ENCODE results near the gene MRPL58.
A peak's percentile ranks its signal among the peaks of the same experiment; 100 is the strongest.

MRPL58 gene

DNA sequence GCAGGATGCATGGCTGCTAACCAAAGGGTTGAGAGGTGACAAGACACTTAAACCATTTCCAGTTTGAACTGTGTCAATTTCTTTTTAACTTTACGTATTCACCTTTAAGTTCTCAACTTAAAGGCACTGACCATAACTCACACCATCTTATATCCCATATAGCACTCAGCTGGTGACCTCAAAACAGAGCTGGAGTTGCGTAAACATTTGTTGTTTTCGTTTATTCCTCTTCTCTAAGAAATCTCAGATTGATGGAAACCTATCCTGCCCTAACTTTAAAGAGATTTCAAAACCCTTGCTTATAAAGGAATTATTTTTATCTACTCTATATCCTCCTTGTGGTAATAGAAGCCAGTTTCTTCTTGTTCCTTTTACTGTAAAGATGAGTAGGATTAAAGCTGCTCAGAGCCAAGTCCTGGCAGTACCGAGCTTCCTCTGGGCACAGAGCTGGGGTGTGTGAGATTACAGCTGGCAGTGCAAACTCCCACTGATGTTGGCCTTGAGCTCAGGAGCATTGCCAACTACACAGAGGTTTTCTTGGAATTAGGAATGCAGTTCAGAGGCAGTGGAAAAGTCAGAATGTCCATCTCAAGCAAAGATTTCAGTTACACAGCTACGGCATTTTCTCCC is 35.9 kb downstream of the MRPL58 start:
- no peak for DNase-seq

DNA sequence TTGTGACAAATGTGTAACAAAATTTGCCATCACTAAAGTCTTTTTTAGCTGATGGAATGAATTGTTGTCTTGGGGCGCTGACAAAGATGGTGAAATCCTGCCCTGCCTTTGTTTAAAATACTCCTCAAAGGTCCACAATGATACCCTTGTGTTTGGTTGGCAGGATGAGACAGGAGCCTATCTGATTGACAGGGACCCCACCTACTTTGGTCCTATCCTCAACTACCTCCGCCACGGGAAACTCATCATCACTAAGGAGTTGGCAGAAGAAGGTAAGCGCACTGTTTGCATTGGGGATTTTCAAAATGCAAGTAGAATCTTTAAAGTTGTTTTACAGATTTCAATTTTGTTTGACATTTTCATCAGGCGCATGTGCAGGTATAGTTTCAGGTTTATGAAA is 36.6 kb downstream of the MRPL58 start:
- DNase-seq, result no peak

DNA sequence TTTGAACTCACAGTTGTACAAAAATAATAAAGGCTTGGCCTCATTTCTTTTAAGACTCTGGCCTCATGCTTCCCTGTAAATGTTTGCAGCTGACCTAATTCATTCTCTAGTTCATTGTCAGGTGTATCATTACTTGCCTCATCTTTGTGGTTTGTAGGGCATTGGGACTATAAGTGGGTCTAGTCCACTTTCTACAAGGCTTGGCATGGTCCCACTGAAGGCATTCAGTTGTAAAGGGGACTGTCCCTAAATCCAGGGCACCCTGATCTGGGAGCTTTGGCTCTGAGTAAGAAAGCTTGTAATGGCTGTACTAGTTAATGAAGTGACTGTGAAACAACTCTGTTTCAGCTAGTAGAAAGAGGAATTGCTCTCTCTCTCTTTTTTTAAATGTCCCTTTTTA is 37.2 kb downstream of the MRPL58 start:
- no peak for DNase-seq

DNA sequence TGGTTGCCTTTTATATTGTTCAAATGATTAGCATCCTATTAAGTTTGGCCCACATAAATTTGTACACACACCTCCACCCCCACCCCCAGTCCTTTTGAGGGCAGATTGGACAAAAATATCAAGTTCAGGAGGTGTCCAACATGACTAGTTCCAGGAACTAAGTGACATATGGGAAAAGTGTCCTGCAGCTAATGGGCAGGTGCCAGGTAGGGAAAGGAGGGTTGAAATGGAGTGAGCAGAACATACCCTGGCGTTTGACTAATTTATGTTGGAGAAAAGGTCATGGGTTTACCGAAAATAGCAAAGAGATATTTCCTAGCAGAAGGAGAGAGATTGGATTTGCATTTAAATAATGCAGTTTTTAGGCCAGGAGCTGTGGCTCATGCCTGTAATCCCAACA is 39.5 kb downstream of the MRPL58 start:
- no peak for DNase-seq

DNA sequence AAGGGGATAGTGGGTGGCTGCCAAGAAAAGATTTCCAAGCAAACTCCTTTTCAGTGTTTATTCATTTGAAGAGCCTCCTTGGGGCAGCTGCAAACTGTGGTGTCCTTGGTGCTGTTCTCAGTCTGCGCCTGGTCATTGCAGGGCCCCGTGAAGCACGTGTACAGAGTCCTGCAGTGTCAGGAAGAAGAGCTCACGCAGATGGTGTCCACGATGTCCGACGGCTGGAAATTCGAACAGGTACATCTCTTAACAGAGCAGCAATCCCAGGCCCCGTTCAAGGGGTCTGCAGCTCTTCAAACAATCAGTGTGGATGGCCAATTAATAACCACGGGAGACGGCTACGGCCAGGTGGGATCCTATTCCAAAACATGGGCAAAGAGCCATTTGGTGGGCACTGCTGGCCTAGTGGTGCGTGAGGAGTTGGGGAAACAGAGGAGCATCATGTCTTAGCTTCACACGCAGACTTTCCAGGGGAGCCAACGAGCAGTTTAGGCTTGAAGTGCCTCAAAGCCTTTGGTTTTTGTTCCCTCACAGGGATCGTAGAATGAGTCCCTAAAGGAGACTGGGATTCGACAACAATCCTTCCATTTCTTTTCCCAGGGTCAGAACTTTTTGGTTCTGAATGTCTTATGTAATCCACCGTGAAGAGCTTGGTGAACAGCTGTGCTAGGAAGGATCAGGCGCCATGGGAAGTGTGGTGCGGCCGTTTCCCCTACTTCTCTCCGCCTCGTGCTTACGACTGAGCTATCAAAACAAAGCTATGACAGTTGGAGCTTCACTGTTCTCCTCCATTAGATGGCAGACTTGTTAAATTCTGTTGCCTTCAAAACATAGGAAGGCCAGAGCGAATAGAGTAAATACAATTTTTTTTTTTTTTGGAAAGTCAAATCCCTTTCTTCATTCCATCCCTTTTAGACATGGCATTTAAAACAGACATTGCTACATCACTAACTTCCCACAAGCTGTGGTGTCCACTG is 47.2 kb downstream of the MRPL58 start:
- DNase-seq, result peak; percentile 16

DNA sequence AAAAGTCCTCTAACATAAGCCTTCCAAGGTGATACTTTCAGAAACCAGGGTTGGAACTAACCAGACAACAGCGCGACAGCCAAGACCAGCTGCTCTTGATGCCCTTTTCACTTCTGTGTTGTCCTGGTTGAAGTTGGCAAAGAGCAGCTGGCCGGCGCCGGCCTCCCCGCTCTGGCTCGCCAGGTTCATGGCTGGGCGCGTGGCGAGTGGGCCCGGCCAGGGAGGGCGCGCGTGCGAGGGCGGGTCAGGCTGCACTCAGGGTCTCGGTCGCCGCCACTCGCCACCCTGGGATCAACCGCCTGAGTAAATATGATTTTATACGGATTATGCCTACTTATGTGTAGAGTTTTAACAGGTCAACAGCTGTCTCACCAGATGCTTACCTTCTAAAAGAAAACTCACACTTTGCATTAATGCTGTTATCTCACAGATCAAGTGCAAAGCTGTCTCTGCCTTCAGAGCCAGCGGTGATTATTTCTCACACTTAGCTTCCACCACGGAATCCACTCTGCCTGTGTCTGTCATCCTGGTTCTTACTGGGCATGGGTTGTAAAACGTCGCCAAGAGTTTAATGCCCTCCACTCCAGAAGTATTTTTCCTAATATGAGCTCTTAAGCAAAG is 48.1 kb downstream of the MRPL58 start:
- DNase-seq, result no peak

DNA sequence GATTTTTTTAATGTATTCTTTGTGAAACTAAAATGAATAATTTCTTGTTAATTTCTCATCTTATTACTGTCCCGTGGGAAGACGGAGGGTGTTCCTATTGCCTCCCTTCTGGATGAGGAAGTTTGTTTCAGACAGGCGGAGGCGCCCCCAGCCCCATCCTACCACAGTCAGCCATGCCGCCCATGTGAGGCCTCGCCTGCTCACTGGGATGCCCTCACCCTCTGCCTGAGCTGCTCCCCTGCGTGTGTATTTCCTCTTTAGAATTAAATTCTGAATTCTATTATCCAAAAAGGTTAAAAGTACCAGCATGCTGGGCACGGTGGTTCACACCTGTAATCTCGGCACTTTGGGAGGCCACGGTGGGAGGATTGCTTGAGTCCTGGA is 48.6 kb downstream of the MRPL58 start:
- no peak for DNase-seq

DNA sequence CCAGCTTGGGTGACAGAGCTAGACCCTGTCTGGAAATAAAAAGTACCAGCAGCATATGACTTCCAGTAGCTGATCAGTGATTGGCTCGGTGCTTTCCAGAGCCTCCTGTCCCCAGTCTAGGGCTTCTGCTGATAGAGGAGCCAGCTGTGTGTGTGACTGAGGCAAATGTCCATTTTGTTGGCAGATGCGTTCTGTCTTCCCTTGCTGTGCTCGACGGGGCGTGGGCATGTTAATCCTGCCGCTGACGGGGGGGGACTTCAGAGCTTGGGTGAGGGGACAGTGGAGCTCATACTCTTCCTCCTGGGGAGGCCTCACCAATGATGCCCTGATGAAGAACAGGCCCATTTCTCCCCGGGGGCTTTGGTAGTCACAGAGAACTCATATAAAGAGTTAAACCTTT is 49.1 kb downstream of the MRPL58 start:
- no peak for DNase-seq

DNA sequence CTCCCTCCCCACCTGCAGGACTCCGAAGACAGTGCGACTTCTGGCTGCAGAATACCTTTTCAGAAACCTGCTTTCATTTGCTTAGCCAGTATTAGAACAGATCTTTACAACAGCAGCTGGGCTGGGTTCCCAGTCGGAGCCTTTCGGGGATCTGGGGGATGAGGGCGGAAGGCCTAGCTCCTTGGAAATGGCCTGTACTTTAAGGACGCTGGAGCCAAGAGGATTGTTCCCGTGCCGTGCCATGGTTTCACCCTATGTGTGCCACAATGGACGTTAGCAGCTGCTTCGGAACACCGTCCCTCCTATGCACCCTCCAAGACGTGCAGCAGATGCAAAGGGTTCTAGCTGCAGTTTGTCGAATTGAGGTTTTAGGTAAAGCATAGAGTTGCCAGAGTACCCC is 50.7 kb downstream of the MRPL58 start:
- no peak for DNase-seq

DNA sequence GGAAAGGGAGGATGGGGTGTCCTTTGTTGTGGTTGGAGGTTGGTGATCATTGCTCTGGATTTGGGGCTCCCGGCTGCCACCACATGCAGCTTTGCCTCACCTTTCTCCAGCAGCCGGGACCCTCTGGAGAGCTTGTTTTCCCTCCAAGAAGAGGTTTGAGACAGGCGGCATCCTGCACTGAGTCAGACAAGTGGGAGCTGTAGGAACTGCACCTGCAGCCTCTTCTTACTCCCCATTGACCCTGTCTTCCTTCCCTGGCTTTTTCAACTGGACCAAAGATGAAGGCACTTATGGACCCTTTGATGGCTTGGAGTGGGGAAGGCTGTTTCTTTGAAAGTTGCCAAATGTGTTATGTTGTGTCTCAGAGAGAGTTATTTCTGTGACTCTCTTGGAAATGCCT is 51.2 kb downstream of the MRPL58 start:
- DNase-seq, result no peak

DNA sequence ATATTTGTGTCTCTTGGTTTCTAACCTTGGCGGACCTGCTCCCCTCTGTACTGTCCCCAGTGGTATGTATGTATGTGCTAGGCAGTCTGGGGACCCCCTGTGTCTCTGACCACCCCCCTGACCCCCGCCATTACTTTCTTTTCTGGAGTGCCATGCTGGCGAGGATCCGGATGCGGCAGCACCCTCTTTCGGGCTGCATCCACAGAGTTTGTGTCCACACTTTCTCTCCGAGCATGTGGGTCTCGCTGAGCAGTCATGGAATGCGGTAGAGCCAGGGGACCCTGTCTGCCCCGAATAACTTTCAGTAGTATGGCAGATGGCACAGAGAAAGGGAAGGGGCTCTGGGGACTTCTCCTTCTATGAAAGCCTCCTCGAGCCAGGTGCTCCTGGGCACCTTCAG is 51.6 kb downstream of the MRPL58 start:
- no peak for DNase-seq

DNA sequence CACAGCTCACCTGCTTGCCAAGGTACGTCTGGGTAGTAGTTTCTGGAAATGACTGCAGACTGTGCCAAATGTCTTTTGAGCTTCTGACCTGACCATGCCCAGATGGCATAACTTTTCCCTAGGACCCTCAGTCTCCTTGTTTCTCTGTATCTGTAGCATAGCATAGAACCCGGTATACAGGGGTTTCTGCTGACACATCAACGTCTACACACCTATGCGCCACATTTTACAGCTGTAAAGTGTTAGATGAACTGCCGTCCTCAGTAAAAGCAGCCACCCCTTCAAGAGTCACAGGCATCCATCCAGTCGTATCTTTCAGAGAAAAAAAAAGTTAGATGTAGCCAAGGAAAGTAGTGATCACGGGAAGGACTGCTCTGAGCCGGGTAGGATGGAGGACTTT is 52.0 kb downstream of the MRPL58 start:
- no peak for DNase-seq

DNA sequence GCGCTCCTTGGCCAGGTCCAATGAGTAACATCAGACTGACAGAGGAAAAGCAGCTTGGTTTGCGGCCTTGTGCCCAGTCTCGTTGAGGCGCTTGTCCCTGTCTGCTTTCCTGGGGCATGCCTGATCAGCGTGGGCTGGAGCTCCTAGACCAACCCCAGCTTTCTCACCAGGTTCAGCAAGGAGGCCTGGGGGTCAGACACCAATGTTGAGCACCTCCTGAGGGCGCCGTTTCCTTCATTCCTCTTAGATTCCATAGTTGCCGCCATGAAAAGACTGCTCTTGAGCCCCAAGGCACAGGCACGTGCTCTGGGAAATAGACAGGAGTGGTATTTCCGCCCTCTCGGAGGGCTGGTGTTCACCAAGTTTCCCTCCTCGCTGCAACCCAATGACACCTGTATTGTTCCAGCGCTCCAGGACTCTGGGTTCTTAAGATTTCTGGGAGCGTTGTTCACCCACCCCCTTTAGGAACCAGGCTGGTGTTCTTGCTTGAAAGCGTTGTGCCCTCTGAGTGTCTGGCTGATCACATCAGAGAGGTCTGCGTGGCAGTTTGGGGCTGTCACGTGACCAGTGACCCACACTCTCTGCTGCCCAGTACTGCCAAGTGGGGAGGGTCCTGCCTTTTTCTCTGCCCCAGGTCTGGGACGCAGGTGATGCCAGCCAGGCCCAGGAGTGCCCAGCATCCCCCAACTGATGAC is 52.5 kb downstream of the MRPL58 start:
- no peak for DNase-seq

DNA sequence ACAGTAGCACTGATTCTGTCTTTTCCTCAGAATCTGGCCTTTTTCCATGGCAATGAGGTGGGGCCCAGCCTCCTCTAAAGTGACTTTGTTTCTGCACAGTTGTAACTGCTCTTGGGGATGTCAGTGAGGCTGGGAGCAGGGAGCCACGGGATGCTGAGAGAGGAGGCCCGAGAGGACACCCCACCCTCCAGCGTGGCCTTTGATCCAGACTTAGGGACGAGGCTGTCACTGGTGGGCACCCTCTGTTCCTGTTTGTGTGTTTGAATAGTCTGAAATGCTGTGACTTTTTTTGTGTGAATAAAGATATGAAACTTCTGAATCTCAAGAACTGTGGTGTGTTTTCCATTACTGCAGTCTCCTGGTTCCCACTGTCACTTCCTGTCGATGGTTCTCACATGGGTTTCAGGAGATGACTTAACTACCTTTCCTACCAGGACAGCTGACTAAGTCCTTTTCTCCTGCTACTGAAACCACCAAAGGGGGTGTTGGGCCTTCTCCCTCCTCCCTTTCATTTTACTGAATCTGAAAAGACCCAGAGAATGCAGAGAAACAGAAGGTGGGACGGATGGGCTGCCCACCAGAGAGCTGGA is 53.2 kb downstream of the MRPL58 start:
- DNase-seq, result peak; percentile 12

DNA sequence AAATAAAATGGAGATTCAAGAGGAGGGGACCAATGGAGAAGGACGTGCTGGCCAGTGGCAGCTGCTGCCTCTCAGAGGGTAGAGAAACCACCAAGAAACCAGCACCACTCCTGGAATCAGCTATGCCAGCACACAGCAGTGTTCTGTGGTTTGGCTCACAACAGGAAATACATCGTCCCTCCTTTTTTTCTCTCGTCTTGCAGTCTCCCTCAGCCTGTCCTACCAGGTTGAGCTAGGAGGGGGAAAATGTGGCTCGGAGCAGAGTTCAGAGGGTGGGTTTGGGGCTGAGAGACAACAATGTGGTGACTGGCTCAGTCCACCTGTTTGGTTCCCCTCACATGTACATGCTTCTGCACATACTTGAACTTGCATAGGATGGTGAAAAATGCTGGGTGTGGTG is 55.4 kb downstream of the MRPL58 start:
- no peak for DNase-seq

DNA sequence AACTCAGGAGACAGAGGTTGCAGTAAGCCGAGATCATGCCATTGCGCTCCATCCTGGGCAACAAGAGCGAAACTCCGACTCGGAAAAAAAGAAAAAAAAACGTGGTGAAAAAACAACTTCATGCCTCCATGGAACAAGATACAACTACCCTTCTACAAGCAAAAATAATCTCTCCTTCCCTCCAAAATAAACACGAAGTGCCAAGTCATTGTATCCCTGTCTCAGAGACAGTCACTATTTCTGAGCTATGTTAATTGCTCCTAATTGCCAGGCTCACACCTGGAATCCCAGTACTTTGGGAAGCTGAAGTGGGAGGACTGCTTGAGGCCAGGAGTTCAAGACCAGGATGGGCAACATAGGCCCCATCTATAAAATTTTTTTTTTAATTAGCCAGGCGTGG is 56.3 kb downstream of the MRPL58 start:
- no peak for DNase-seq

DNA sequence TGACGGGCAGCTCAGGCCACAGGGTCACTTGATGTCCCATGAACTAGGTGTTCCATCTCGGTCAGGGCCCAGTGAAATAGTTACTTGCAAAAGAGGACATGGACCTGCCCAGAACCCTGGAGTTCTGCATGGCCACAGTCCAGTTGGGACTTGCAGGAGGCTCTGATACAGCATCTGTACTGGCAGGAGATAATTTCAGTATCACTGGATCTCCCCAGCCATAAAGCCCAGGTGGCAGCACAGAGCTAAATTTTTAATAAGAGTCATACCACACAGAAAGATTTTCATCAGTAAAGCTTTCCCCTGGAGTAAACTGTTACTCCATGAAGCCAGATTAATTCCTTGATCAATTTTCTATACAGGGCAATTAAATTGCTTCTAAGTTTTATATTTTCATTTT is 57.3 kb downstream of the MRPL58 start:
- peak; percentile 46 for DNase-seq
